ENCODE data around the gene ANKRD60. TPM values are rescaled to one million over a fixed set of nuclear protein-coding genes. Genes with fewer than 3 reads are reported as not detected.

The ANKRD60 gene
- total RNA-seq, 1 experiment from 2014 or later, result not detected

DNA sequence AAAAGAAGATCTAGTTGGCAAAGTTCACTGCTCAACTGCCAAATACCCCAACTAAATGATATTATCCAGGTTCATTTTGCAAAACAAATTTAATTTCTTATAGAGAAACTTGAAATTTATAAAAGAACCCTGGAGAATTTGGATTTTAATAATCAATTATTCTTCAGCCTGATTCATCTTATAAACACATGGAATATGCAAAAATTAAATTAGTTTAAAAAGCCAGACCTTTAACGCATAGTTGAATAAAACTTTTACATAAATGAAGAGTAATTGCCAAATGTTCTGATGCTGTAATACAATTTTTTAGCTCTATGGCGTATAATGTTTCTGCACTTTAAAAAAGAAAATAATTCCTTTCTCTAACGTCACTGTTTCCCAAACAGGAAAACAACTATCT lies 33.2 kb upstream of the ANKRD60 start:
- POLR2A ChIA-PET (ENCODE audit: low non-redundant PET), result no interaction called here
- Histone ChIP-seq H3K27me3 (replicated peaks; ENCODE audit: insufficient read depth, low read depth, low read length, poor library complexity) (no peaks in the 10 kb centered on the region), H3K4me1 (ENCODE audit: insufficient read depth, low read length, poor library complexity, severe bottlenecking) (no peaks in the 10 kb centered on the region), H3K27ac (ENCODE audit: low read depth, low read length, poor library complexity, severe bottlenecking) (no peak overlapping the region), H3K9me3 (ENCODE audit: low read depth, low read length, poor library complexity, severe bottlenecking) (no peaks in the 10 kb centered on the region), H3K36me3 (ENCODE audit: insufficient read depth, low read length, poor library complexity, severe bottlenecking) (no peaks in the 10 kb centered on the region), H3K4me3 (ENCODE audit: low read depth, low read length, poor library complexity, severe bottlenecking) (no peak overlapping the region)
- CTCF ChIA-PET, result interaction anchor here (0.5 kb wide), 1 partner anchor 17 kb away, joined by 6 read pairs; no protein-coding TSS in a partner anchor
- TF ChIP-seq, protein P1, sequence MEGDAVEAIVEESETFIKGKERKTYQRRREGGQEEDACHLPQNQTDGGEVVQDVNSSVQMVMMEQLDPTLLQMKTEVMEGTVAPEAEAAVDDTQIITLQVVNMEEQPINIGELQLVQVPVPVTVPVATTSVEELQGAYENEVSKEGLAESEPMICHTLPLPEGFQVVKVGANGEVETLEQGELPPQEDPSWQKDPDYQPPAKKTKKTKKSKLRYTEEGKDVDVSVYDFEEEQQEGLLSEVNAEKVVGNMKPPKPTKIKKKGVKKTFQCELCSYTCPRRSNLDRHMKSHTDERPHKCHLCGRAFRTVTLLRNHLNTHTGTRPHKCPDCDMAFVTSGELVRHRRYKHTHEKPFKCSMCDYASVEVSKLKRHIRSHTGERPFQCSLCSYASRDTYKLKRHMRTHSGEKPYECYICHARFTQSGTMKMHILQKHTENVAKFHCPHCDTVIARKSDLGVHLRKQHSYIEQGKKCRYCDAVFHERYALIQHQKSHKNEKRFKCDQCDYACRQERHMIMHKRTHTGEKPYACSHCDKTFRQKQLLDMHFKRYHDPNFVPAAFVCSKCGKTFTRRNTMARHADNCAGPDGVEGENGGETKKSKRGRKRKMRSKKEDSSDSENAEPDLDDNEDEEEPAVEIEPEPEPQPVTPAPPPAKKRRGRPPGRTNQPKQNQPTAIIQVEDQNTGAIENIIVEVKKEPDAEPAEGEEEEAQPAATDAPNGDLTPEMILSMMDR (conservative IDR thresholded peaks at IDR 0.05; ENCODE audit: low read depth, low read length), result no peak
- no peak for TF ChIP-seq EZH2 (IDR thresholded peaks at IDR 0.05; ENCODE audit: borderline replicate concordance, low read depth, low read length, poor library complexity, severe bottlenecking)
- no peak for DNase-seq (ENCODE audit: low spot score)
- BruUV-seq (replicated peaks), result no TSS peak
- intact Hi-C loops (cut with micrococcal nuclease; ENCODE audit: unreplicated experiment), result no loop called here

DNA sequence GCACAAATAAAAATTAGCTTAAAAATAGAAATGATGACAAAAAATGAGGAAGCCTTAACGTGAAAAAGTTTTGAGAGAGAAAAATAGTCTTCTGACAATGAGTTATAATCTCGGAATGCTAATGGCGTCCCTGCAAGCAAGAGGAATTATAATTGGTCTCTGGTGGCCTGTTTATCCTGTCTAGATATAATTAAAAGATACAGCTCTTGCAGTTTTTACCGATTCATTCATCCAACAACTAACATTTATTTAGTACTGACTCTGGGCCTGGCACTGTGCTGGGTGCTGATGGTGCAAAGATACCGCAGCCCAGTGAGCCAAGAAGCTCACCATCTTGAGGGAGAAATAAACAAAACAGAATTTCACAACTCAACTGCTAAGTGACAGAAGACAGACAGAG lies 31.6 kb upstream of the ANKRD60 start:
- H3K36me3 ChIP-seq (ENCODE audit: insufficient read depth, low read length, poor library complexity, severe bottlenecking), result no peaks in the 10 kb centered on the region
- TF ChIP-seq, protein P1 (conservative IDR thresholded peaks at IDR 0.05; ENCODE audit: low read depth, low read length), result no peak
- no peak for TF ChIP-seq EZH2 (IDR thresholded peaks at IDR 0.05; ENCODE audit: borderline replicate concordance, low read depth, low read length, poor library complexity, severe bottlenecking)
- CTCF ChIA-PET, result no interaction called here
- BruUV-seq (replicated peaks), result no TSS peak
- no peak overlapping the region for H3K4me3 ChIP-seq (ENCODE audit: low read depth, low read length, poor library complexity, severe bottlenecking)
- no peaks in the 10 kb centered on the region for H3K4me1 ChIP-seq (ENCODE audit: insufficient read depth, low read length, poor library complexity, severe bottlenecking)
- no peaks in the 10 kb centered on the region for H3K27me3 ChIP-seq (replicated peaks; ENCODE audit: insufficient read depth, low read depth, low read length, poor library complexity)
- intact Hi-C loops (cut with micrococcal nuclease; ENCODE audit: unreplicated experiment), result no loop called here
- POLR2A ChIA-PET (ENCODE audit: low non-redundant PET), result interaction anchor here (0.6 kb wide), 1 partner anchor 148 kb away, joined by 4 read pairs; no protein-coding TSS in a partner anchor
- DNase-seq (ENCODE audit: low spot score), result no peak
- H3K9me3 ChIP-seq (ENCODE audit: low read depth, low read length, poor library complexity, severe bottlenecking), result no peaks in the 10 kb centered on the region
- no peak overlapping the region for H3K27ac ChIP-seq (ENCODE audit: low read depth, low read length, poor library complexity, severe bottlenecking)

DNA sequence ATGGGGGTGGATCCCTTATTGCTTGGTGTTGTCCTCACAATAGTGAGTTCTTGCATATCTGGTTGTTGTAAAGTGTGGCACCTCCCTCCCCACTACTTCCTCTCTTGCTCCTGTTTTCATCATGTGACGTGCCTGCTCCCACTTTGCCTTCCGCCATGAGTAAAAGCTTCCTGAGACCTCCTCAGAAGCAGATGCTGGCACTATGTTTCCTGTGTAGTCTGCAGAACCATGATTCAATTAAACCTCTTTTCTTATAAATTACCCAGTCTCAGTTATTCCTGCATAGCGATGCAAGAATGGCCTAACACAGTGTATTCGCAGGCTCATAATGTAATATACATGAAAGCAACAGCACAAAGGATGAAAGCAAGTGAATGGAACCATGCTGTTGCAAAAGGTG lies 28.4 kb upstream of the ANKRD60 start:
- ChIA-PET CTCF (no interaction called here), POLR2A (ENCODE audit: low non-redundant PET) (no interaction called here)
- Histone ChIP-seq H3K27me3 (replicated peaks; ENCODE audit: insufficient read depth, low read depth, low read length, poor library complexity) (no peaks in the 10 kb centered on the region), H3K9me3 (ENCODE audit: low read depth, low read length, poor library complexity, severe bottlenecking) (no peaks in the 10 kb centered on the region), H3K36me3 (ENCODE audit: insufficient read depth, low read length, poor library complexity, severe bottlenecking) (no peaks in the 10 kb centered on the region), H3K4me1 (ENCODE audit: insufficient read depth, low read length, poor library complexity, severe bottlenecking) (no peaks in the 10 kb centered on the region), H3K4me3 (ENCODE audit: low read depth, low read length, poor library complexity, severe bottlenecking) (no peak overlapping the region), H3K27ac (ENCODE audit: low read depth, low read length, poor library complexity, severe bottlenecking) (no peak overlapping the region)
- TF ChIP-seq EZH2 (IDR thresholded peaks at IDR 0.05; ENCODE audit: borderline replicate concordance, low read depth, low read length, poor library complexity, severe bottlenecking), result no peak
- TF ChIP-seq, protein P1 (conservative IDR thresholded peaks at IDR 0.05; ENCODE audit: low read depth, low read length), result no peak
- DNase-seq (ENCODE audit: low spot score), result no peak
- intact Hi-C loops (cut with micrococcal nuclease; ENCODE audit: unreplicated experiment), result no loop called here
- BruUV-seq (replicated peaks), result no TSS peak

Data from A673 (cell line).